H1 (cell line): ENCODE measurements around the gene ALG2. TPM values are rescaled to one million over a fixed set of nuclear protein-coding genes. Genes with fewer than 3 reads are reported as not detected.

Experiments used
- CTCF ChIA-PET: fragments of 300-600 bp; sonication (Branson Sonifier 250); formaldehyde crosslinking; loops from one replicate; lab custom pipeline; 2021; ENCODE audit not compliant: partially characterized antibody; lab: Charles Lee
- POLR2A ChIA-PET: fragments of 300-600 bp; sonication (Branson Sonifier 250); formaldehyde crosslinking; loops from one replicate; lab custom pipeline; 2021; ENCODE audit warnings: inconsistent platforms; ENCODE audit not compliant: partially characterized antibody; lab: Charles Lee
- DNase-seq, 2 experiments: peaks; one replicate each; pipeline versions ENCODE4 v3.0.0 to v3.0.0-alpha.2; 2010 to 2022; ENCODE audit warnings: low spot score in 2 of 2, low read depth in 1 of 2, mixed read lengths in 1 of 2
- FAIRE-seq: peaks from 2 replicates; lab custom pipeline; 2011; peaks lifted over from hg19 to GRCh38; lab: Jason Lieb, UNC
- H2AFZ ChIP-seq: 2 replicates; pipeline ENCODE4 v1.8.1; 2012; ENCODE audit warnings: low read length, inconsistent platforms
- H2AK5ac ChIP-seq: 2 replicates; pipeline ENCODE4 v1.6.1; 2013; ENCODE audit warnings: low read depth, low read length
- H2BK120ac ChIP-seq: replicated peaks from 2 replicates; pipeline ENCODE3; 2013; ENCODE audit warnings: low read depth, low read length, inconsistent platforms
- H2BK12ac ChIP-seq: 2 replicates; pipeline ENCODE4 v1.6.1; 2013; ENCODE audit warnings: low read depth, low read length
- H2BK15ac ChIP-seq: 2 replicates; pipeline ENCODE4 v1.6.1; 2013; ENCODE audit warnings: low read length
- H2BK20ac ChIP-seq: 2 replicates; pipeline ENCODE4 v1.6.1; 2013; ENCODE audit warnings: low read length
- H2BK5ac ChIP-seq: 2 replicates; pipeline ENCODE4 v1.6.1; 2013; ENCODE audit warnings: low read depth, low read length
- H3K14ac ChIP-seq: 2 replicates; pipeline ENCODE4 v1.6.1; 2013; ENCODE audit warnings: inconsistent platforms; ENCODE audit not compliant: insufficient read length
- H3K18ac ChIP-seq: 2 replicates; pipeline ENCODE4 v1.6.1; 2013; ENCODE audit warnings: low read length; ENCODE audit errors: extremely low read depth
- H3K23ac ChIP-seq: 2 replicates; pipeline ENCODE4 v1.6.1; 2013; ENCODE audit warnings: inconsistent platforms; ENCODE audit not compliant: insufficient read length
- H3K23me2 ChIP-seq: 2 replicates; pipeline ENCODE4 v1.6.1; 2013; ENCODE audit warnings: low read depth, low read length
- H3K27ac ChIP-seq: 2 replicates; pipeline ENCODE4 v1.6.1; 2011; ENCODE audit warnings: low read depth, low read length, inconsistent platforms
- H3K27me3 ChIP-seq, 4 experiments: replicated peaks in 1 of 4; 1 replicate in 1 of 4; 2 replicates in 3 of 4; pipeline versions ENCODE4 v1.6.1 to v1.8.1; 2011 to 2013; ENCODE audit warnings: low read length in 3 of 4, mild to moderate bottlenecking in 3 of 4, inconsistent platforms in 2 of 4, mixed read lengths in 2 of 4, moderate library complexity in 1 of 4; ENCODE audit not compliant: control insufficient read depth in 3 of 4, insufficient read depth in 3 of 4; ENCODE audit errors: extremely low read depth in 1 of 4
- H3K36me3 ChIP-seq, 4 experiments: 2 replicates each; pipeline versions ENCODE4 v1.6.1 to v1.8.1; 2011 to 2013; ENCODE audit warnings: mild to moderate bottlenecking in 4 of 4, low read length in 3 of 4, moderate library complexity in 2 of 4, control low read depth in 1 of 4, inconsistent platforms in 1 of 4; ENCODE audit not compliant: insufficient read depth in 4 of 4, control insufficient read depth in 2 of 4
- H3K4ac ChIP-seq: replicated peaks from 2 replicates; pipeline ENCODE3; 2013; ENCODE audit warnings: low read length, low read depth, mixed read lengths, inconsistent platforms; ENCODE audit not compliant: insufficient read length
- H3K4me1 ChIP-seq, 4 experiments: replicated peaks in 1 of 4; 1 replicate in 1 of 4; 2 replicates in 3 of 4; pipeline versions ENCODE4 v1.6.1 to v1.8.1; 2011 to 2013; ENCODE audit warnings: low read length in 3 of 4, inconsistent platforms in 2 of 4, mixed read lengths in 1 of 4; ENCODE audit not compliant: insufficient read depth in 4 of 4, control insufficient read depth in 3 of 4
- H3K4me2 ChIP-seq, 2 experiments: 2 replicates each; pipeline versions ENCODE4 v1.6.1 to v1.8.1; 2011 to 2013; ENCODE audit warnings: low read depth in 2 of 2, low read length in 2 of 2, control low read depth in 1 of 2, inconsistent platforms in 1 of 2, mild to moderate bottlenecking in 1 of 2; ENCODE audit not compliant: insufficient read depth in 1 of 2
- H3K4me3 ChIP-seq, 4 experiments: fragments of 200-600, 300-600 bp in 1 of 4; sonication (generic), shearing (Covaris generic), sonication (Bioruptor Twin) in 1 of 4; 2 replicates each; pipeline versions ENCODE4 v1.5.1 to v1.8.1; 2011 to 2016; ENCODE audit warnings: low read length in 4 of 4, low read depth in 3 of 4, control low read depth in 2 of 4, inconsistent platforms in 2 of 4, mild to moderate bottlenecking in 2 of 4, mixed read lengths in 1 of 4, moderate library complexity in 1 of 4; ENCODE audit not compliant: insufficient read depth in 2 of 4; ENCODE audit errors: extremely low read depth in 1 of 4
- H3K56ac ChIP-seq: replicated peaks from 2 replicates; pipeline ENCODE3; 2013; ENCODE audit warnings: low read depth, mild to moderate bottlenecking, mixed read lengths, low read length, inconsistent platforms; ENCODE audit not compliant: insufficient read length
- H3K79me1 ChIP-seq: 2 replicates; pipeline ENCODE4 v1.6.1; 2013; ENCODE audit warnings: low read depth, low read length, control low read depth
- H3K79me2 ChIP-seq, 2 experiments: 2 replicates each; pipeline versions ENCODE4 v1.6.1 to v1.8.1; 2012 to 2013; ENCODE audit warnings: low read length in 2 of 2, mild to moderate bottlenecking in 2 of 2, inconsistent platforms in 1 of 2; ENCODE audit not compliant: insufficient read depth in 2 of 2, control insufficient read depth in 1 of 2
- H3K9ac ChIP-seq, 4 experiments: replicated peaks in 1 of 4; 1 replicate in 1 of 4; 2 replicates in 3 of 4; pipeline versions ENCODE4 v1.6.1 to v1.8.1; 2011 to 2013; ENCODE audit warnings: low read depth in 3 of 4, low read length in 3 of 4, control low read depth in 2 of 4, mild to moderate bottlenecking in 2 of 4, moderate library complexity in 2 of 4, inconsistent platforms in 1 of 4; ENCODE audit errors: extremely low read depth in 1 of 4
- H3K9me3 ChIP-seq, 2 experiments: 2 replicates each; pipeline versions ENCODE4 v1.6.1 to v1.8.1; 2012 to 2013; ENCODE audit warnings: mild to moderate bottlenecking in 2 of 2, moderate library complexity in 2 of 2, control low read depth in 1 of 2, inconsistent platforms in 1 of 2, low read depth in 1 of 2, low read length in 1 of 2, mixed read lengths in 1 of 2; ENCODE audit not compliant: insufficient read depth in 2 of 2
- H4K20me1 ChIP-seq, 2 experiments: replicated peaks in 1 of 2; 2 replicates each; pipeline versions ENCODE3 to v1.8.1; 2011 to 2013; ENCODE audit warnings: inconsistent platforms in 2 of 2, low read length in 2 of 2, mild to moderate bottlenecking in 1 of 2; ENCODE audit not compliant: insufficient read depth in 2 of 2, control insufficient read depth in 1 of 2
- H4K5ac ChIP-seq: 2 replicates; pipeline ENCODE4 v1.6.1; 2013; ENCODE audit warnings: low read length, low read depth, mixed read lengths, inconsistent platforms; ENCODE audit not compliant: insufficient read length
- H4K8ac ChIP-seq: 2 replicates; pipeline ENCODE4 v1.8.0; 2013; ENCODE audit warnings: mild to moderate bottlenecking, moderate library complexity, low read length, inconsistent platforms; ENCODE audit not compliant: insufficient read depth; ENCODE audit errors: extremely low read depth
- H4K91ac ChIP-seq: replicated peaks from 2 replicates; pipeline ENCODE3; 2013; ENCODE audit warnings: low read length, mixed read lengths, inconsistent platforms; ENCODE audit not compliant: insufficient read length
- JUND ChIP-seq: IDR thresholded peaks from 2 replicates; pipeline ENCODE4 v1.6.1; 2011; ENCODE audit warnings: mild to moderate bottlenecking, improper control_type of control experiment, low read length
- POLR2A ChIP-seq, 2 experiments: IDR thresholded peaks; 1 replicate in 1 of 2; 2 replicates in 1 of 2; pipeline ENCODE4 v1.6.1; 2011; ENCODE audit warnings: low read depth in 2 of 2, low read length in 2 of 2, mild to moderate bottlenecking in 2 of 2; ENCODE audit errors: control extremely low read depth in 1 of 2
- SUZ12 ChIP-seq: fragments of 200-600 bp; sonication (generic); IDR thresholded peaks from 2 replicates; pipeline ENCODE4 v1.6.1; 2012; ENCODE audit warnings: mild to moderate bottlenecking, inconsistent platforms, low read length, moderate library complexity, mixed read lengths
- WGBS, 2 experiments: shearing (Covaris generic) in 1 of 2; methylation state at CpG; one replicate each; pipeline versions ENCODE4 v1.1.6 to v1.1.7; 2013 to 2015; ENCODE audit warnings: low lambda C conversion rate in 2 of 2, mixed read lengths in 2 of 2, inconsistent platforms in 1 of 2, low coverage in 1 of 2, missing lambda C conversion rate in 1 of 2; ENCODE audit not compliant: insufficient replicate concordance in 2 of 2, insufficient coverage in 1 of 2, insufficient read length in 1 of 2; ENCODE audit errors: extremely low coverage in 1 of 2, missing lambda C conversion rate in 1 of 2; 5-methylcytosine and 5-hydroxymethylcytosine counted together
- polyA plus RNA-seq, 7 experiments: library from polyadenylated mRNA; depleted of rRNA in 3 of 7; stranded (reverse) in 5 of 7; unstranded in 2 of 7; fragments of >200 nt in 5 of 7; fragments of 200-250 nt in 2 of 7; gene quantifications; 1 replicate in 5 of 7; 2 replicates in 1 of 7; 4 replicates in 1 of 7; pipeline versions ENCODE4 v1.2.1 to v1.2.3, GENCODE V29; 2011 to 2013; ENCODE audit warnings: missing spikeins in 2 of 7, mixed read lengths in 2 of 7
- total RNA-seq: library from RNA; stranded (reverse); fragmentation: NEBNext Ultra II Directional; extraction: Animal tissue kit (Norgen Biotek cat#: 25700); gene quantifications from 2 replicates; pipeline ENCODE4 v1.2.1, GENCODE V29; 2021

ALG2 gene
- total and polyA plus RNA-seq, 2 of the 8 experiments (the other 6 are each of a cell fraction or from before 2014, with no cell fraction given): 27.1 to 30.7 TPM

- Histone ChIP-seq H2BK120ac (peak overlapping the region; percentile 25), H3K56ac (no peak overlapping the region), H4K91ac (peak overlapping the region; percentile 63), H3K4me2 (no peak overlapping the region), H3K79me2 (no peaks in the 10 kb centered on the region), H4K8ac (no peak overlapping the region), H2BK20ac (0 out of 2 replicates have a peak overlapping the region, but pooled peaks have one; percentile 52), H2AK5ac (no peak overlapping the region), H3K4me1 (peaks cover 9 to 29% (median 17%) of the 10 kb centered on the region in 4 experiments), H2AFZ (no peak overlapping the region), H2BK12ac (peak overlapping the region; percentile 22; the same call in 1 of the 2 replicates), H3K4ac (no peak overlapping the region), H3K9ac (no peak overlapping the region), H3K23ac (no peak overlapping the region), H3K23me2 (peaks cover 4% of the 10 kb centered on the region; the same call in 1 of the 2 replicates), H2BK5ac (no peak overlapping the region), H3K36me3 (no peaks in the 10 kb centered on the region), H3K18ac (peak overlapping the region; percentile 38; the same call in 1 of the 2 replicates), H3K9me3 (no peaks in the 10 kb centered on the region), H3K27me3 (no peaks in the 10 kb centered on the region; a peak in 1 of 7 replicates), H3K14ac (no peak overlapping the region), H4K5ac (no peak overlapping the region), H3K27ac (no peak overlapping the region), H4K20me1 (no peaks in the 10 kb centered on the region), H3K4me3 (no peak overlapping the region), H2BK15ac (no peak overlapping the region; the same call in 1 of the 2 replicates), H3K79me1 (no peaks in the 10 kb centered on the region)
- POLR2A ChIA-PET: no interaction called here
- TF ChIP-seq JUND (no peak), POLR2A (IDR thresholded peaks at IDR 0.05; ENCODE audit: control extremely low read depth in 1 of 2, low read depth in 2 of 2, low read length in 2 of 2) (no peak), SUZ12 (no peak)
- WGBS, 2 experiments: 87% methylated on average over 12 of the region's 15 CpGs; no CpG with 5 or more reads in 1 of the 2 experiments
- FAIRE-seq: no peak
- CTCF ChIA-PET: interaction anchor here (0.9 to 5.3 kb wide), 9 partner anchors 8 to 798 kb away, joined by 3 to 41 read pairs (median 3); no protein-coding TSS in a partner anchor
- DNase-seq: no peak
These were observed 50.3 kb downstream of the ALG2 start for GRCh38 chr9:99171225-99172123.
